VCaP (cell line): ENCODE data around the gene KRT2.

Source experiments
- H3K27ac ChIP-seq: fragments of 450-650 bp; 2 replicates; pipeline ENCODE4 v1.5.1; 2017
- TF ChIP-seq, protein P1 (sequence below): fragments of 450-650 bp; conservative IDR thresholded peaks from 2 replicates; pipeline ENCODE4 v1.5.1; 2017; ENCODE audit warnings: mild to moderate bottlenecking, moderate library complexity

Gene KRT2

GRCh38 chr12:52627395-52628110, 24.5 kb downstream of the KRT2 start:
- TF ChIP-seq, protein P1, sequence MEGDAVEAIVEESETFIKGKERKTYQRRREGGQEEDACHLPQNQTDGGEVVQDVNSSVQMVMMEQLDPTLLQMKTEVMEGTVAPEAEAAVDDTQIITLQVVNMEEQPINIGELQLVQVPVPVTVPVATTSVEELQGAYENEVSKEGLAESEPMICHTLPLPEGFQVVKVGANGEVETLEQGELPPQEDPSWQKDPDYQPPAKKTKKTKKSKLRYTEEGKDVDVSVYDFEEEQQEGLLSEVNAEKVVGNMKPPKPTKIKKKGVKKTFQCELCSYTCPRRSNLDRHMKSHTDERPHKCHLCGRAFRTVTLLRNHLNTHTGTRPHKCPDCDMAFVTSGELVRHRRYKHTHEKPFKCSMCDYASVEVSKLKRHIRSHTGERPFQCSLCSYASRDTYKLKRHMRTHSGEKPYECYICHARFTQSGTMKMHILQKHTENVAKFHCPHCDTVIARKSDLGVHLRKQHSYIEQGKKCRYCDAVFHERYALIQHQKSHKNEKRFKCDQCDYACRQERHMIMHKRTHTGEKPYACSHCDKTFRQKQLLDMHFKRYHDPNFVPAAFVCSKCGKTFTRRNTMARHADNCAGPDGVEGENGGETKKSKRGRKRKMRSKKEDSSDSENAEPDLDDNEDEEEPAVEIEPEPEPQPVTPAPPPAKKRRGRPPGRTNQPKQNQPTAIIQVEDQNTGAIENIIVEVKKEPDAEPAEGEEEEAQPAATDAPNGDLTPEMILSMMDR: no peak
- H3K27ac ChIP-seq: no peak overlapping the region

DNA sequence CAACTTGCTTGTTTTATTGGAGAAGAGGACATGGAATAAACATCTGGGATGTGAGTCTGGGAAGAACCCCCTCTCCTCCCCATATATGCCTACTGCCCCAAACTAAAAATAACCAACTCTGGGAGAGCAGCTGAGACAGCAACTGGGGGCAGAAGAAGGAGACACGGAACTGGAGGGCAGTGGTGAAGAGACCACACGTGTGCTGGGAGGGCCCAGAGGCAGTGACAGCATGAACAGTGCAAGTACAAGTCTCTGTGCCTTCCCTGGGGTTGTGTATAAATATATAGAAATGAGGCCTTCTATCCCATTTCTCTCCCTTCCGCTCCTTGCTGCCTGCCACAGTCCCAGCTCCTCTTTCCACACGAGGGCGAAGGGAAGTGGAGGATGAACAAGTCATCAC, 29.7 kb downstream of the KRT2 start:
- H3K27ac ChIP-seq: no peak overlapping the region
- TF ChIP-seq, protein P1: no peak

- H3K27ac ChIP-seq: no peak overlapping the region
- TF ChIP-seq, protein P1: no peak
Observed at GRCh38 chr12:52618866-52619265, 33.1 kb downstream of the KRT2 start.

DNA sequence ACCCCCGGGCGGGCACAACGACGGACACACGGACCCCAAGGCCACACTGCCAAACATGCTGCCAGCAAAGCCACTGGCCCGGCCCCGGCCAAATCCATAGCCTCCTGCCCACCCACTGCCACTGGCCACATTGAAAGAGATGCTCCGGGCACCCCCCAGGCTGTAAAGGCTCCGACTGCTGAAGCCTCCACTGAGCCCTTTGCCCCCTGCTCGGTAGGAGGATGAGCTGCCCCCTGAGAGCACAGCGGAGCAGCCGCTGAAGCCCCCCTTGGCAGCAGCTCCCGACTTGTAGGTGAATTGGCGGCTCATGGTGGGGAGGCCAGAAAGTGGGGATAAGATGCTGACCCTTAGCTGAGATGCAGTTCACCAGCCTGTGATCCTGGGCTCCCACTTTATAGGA, 33.8 kb downstream of the KRT2 start, which contains the start of gene KRT73:
Gene KRT73, minus strand, starts transcription at position 344 of the 400 bp plus-strand sequence. Its CDS starts 35 bp downstream, at position 309.
- no peak within 1 kb of the TSS for H3K27ac ChIP-seq
- TF ChIP-seq, protein P1: no peak

DNA sequence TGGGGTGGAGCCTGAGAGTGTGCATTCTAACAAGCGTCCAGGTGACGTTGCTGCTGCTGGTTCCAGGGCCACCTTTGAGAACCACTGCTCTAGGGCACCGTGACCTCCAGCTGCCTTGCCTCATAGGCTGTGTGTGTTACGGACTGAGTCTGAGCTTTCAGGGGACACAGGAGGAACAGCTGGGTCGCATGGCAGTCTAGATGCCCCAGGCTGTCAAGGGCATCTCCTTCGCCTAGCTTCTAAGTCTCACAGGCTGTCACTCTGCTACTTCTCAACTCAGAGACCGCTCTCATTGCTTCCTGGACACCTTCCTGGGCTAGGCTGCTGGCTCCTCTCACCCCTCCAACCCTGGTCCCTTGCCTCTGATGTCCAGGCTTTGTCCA, 34.6 kb downstream of the KRT2 start:
- TF ChIP-seq, protein P1: no peak
- no peak overlapping the region for H3K27ac ChIP-seq

GRCh38 chr12:52616680-52617402, 35.2 kb downstream of the KRT2 start:
- TF ChIP-seq, protein P1: no peak

DNA sequence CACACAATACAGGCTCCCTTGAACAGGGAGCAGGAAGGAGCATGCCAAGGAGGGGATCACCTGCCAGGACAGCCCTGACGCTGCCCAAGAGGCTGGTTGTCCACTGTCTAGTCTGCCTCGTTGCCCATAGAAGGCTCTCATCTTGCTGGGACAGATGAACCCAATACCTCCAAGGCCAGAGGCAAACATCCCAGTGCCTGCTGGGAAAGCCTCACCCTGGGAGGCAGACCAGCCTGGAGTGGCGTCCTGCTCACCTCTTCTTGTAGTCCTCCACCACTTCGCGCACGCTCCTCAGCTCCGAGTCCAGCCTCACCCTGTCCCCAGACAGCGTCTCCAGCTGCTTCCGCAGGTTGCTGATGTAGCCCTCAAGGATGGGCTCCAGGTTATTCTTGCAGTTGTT, 36.1 kb downstream of the KRT2 start:
- TF ChIP-seq, protein P1: no peak
- H3K27ac ChIP-seq: no peak overlapping the region

More at GRCh38 chr12:52616680-52617402, 35.2 kb downstream of the KRT2 start:
- no peak overlapping the region for H3K27ac ChIP-seq
